Measurements from ENCODE around the gene RAPGEF3.

- TF ChIP-seq CTCF (conservative IDR thresholded peaks at IDR 0.05 in 1 of 2, IDR thresholded peaks at IDR 0.05 in 1 of 2; ENCODE audit: extremely low read depth in 1 of 2, insufficient read depth in 1 of 2, low read depth in 1 of 2, low read length in 2 of 2) (no peak), EZH2 (IDR thresholded peaks at IDR 0.05; ENCODE audit: borderline replicate concordance, low read length) (no peak)
These were observed 69.5 kb downstream of the RAPGEF3 start for GRCh38 chr12:47689215-47689614.
